H9 (cell line): ENCODE data around the gene ISM2. TPM values are rescaled to one million over a fixed set of nuclear protein-coding genes. Genes with fewer than 3 reads are reported as not detected.
A peak's percentile ranks its signal among the peaks of the same experiment; 100 is the strongest.

ENCODE experiments used
- DNase-seq: peaks from one replicate; pipeline ENCODE4 v3.0.0-alpha.2; 2017
- H2AFZ ChIP-seq: one replicate; pipeline ENCODE4 v1.6.1; 2013; ENCODE audit warnings: mild to moderate bottlenecking, low read length, control low read depth, moderate library complexity
- H2AK5ac ChIP-seq: 2 replicates; pipeline ENCODE4 v1.6.1; 2013; ENCODE audit warnings: low read length, control low read depth, mixed read lengths; ENCODE audit not compliant: insufficient read length
- H2BK120ac ChIP-seq: one replicate; pipeline ENCODE4 v1.6.1; 2013; ENCODE audit warnings: low read depth, mild to moderate bottlenecking, low read length, control low read depth, inconsistent platforms; ENCODE audit not compliant: poor library complexity, severe bottlenecking
- H2BK12ac ChIP-seq: 2 replicates; pipeline ENCODE4 v1.6.1; 2013; ENCODE audit warnings: low read length, control low read depth, mixed read lengths, low read depth; ENCODE audit not compliant: insufficient read length
- H2BK15ac ChIP-seq: 2 replicates; pipeline ENCODE4 v1.6.1; 2013; ENCODE audit warnings: low read depth, low read length, control low read depth
- H2BK20ac ChIP-seq: one replicate; pipeline ENCODE4 v1.6.1; 2013; ENCODE audit warnings: low read depth, mild to moderate bottlenecking, low read length, control low read depth, inconsistent platforms; ENCODE audit not compliant: poor library complexity, severe bottlenecking
- H2BK5ac ChIP-seq: 2 replicates; pipeline ENCODE4 v1.6.1; 2013; ENCODE audit warnings: low read length, control low read depth, mixed read lengths; ENCODE audit not compliant: insufficient read length
- H3K14ac ChIP-seq: 2 replicates; pipeline ENCODE4 v1.6.1; 2013; ENCODE audit warnings: low read length, control low read depth; ENCODE audit not compliant: insufficient read depth
- H3K18ac ChIP-seq: 2 replicates; pipeline ENCODE4 v1.6.1; 2013; ENCODE audit warnings: low read depth, mild to moderate bottlenecking, mixed read lengths, low read length, control low read depth; ENCODE audit not compliant: insufficient read length
- H3K23ac ChIP-seq: 2 replicates; pipeline ENCODE4 v1.6.1; 2013; ENCODE audit warnings: low read length, control low read depth, mixed read lengths, low read depth; ENCODE audit not compliant: insufficient read length
- H3K23me2 ChIP-seq: 2 replicates; pipeline ENCODE4 v1.6.1; 2013; ENCODE audit warnings: low read depth, mild to moderate bottlenecking, mixed read lengths, low read length, control low read depth; ENCODE audit not compliant: insufficient read length, poor library complexity, severe bottlenecking
- H3K27ac ChIP-seq: 2 replicates; pipeline ENCODE4 v1.5.1; 2013; ENCODE audit warnings: low read length, control low read depth, mixed read lengths, low read depth; ENCODE audit not compliant: insufficient read length
- H3K27me3 ChIP-seq: 2 replicates; pipeline ENCODE4 v1.6.1; 2013; ENCODE audit warnings: low read length, control low read depth, inconsistent platforms; ENCODE audit not compliant: insufficient read depth
- H3K4ac ChIP-seq: 2 replicates; pipeline ENCODE4 v1.6.1; 2013; ENCODE audit warnings: low read depth, mild to moderate bottlenecking, control low read depth, inconsistent platforms, low read length, moderate library complexity
- H3K4me1 ChIP-seq: 2 replicates; pipeline ENCODE4 v1.6.1; 2013; ENCODE audit warnings: low read length, control low read depth, inconsistent platforms; ENCODE audit not compliant: insufficient read depth
- H3K4me2 ChIP-seq: 2 replicates; pipeline ENCODE4 v1.6.1; 2013; ENCODE audit warnings: low read length, control low read depth, mixed read lengths; ENCODE audit not compliant: insufficient read length, insufficient read depth
- H3K56ac ChIP-seq: 2 replicates; pipeline ENCODE4 v1.6.1; 2013; ENCODE audit warnings: low read depth, mild to moderate bottlenecking, mixed read lengths, low read length, control low read depth; ENCODE audit not compliant: insufficient read length
- H3K79me1 ChIP-seq: 2 replicates; pipeline ENCODE4 v1.6.1; 2013; ENCODE audit warnings: low read depth, mild to moderate bottlenecking, moderate library complexity, low read length, control low read depth, inconsistent platforms; ENCODE audit not compliant: insufficient read depth, poor library complexity, severe bottlenecking
- H3K79me2 ChIP-seq: 2 replicates; pipeline ENCODE4 v1.6.1; 2013; ENCODE audit warnings: low read length, control low read depth, inconsistent platforms; ENCODE audit not compliant: insufficient read depth
- H3K9ac ChIP-seq: 2 replicates; pipeline ENCODE4 v1.6.1; 2013; ENCODE audit warnings: low read length, control low read depth, mixed read lengths; ENCODE audit not compliant: insufficient read length; ENCODE audit errors: extremely low read depth
- H3K9me3 ChIP-seq: one replicate; pipeline ENCODE4 v1.6.1; 2013; ENCODE audit warnings: low read depth, low read length, inconsistent platforms; ENCODE audit not compliant: control insufficient read depth
- H3T11ph ChIP-seq: one replicate; pipeline ENCODE4 v1.6.1; 2013; ENCODE audit warnings: mild to moderate bottlenecking, low read length, control low read depth, inconsistent platforms
- H4K20me1 ChIP-seq: one replicate; pipeline ENCODE4 v1.6.1; 2013; ENCODE audit not compliant: control insufficient read depth, insufficient read length, insufficient read depth
- H4K5ac ChIP-seq: 2 replicates; pipeline ENCODE4 v1.6.1; 2013; ENCODE audit warnings: low read depth, mild to moderate bottlenecking, mixed read lengths, low read length, control low read depth; ENCODE audit not compliant: insufficient read length
- H4K8ac ChIP-seq: replicated peaks from 2 replicates; pipeline ENCODE4 v1.6.1; 2013; ENCODE audit warnings: low read length, control low read depth, mixed read lengths, low read depth; ENCODE audit not compliant: insufficient read length
- H4K91ac ChIP-seq: 2 replicates; pipeline ENCODE4 v1.6.1; 2013; ENCODE audit warnings: low read depth, mild to moderate bottlenecking, moderate library complexity, mixed read lengths, low read length, control low read depth; ENCODE audit not compliant: insufficient read length
- H3K27ac Mint-ChIP-seq, 3 experiments: 2 replicates in 2 of 3; 3 replicates in 1 of 3; pipeline ENCODE4 v1.8.0; 2020 to 2021; ENCODE audit warnings: mixed read lengths in 3 of 3, mild to moderate bottlenecking in 1 of 3, moderate library complexity in 1 of 3
- H3K27me3 Mint-ChIP-seq: 2 replicates; pipeline ENCODE4 v1.8.0; 2021; ENCODE audit warnings: low read depth, mild to moderate bottlenecking, moderate library complexity, mixed read lengths
- H3K36me3 Mint-ChIP-seq, 3 experiments: 2 replicates in 2 of 3; 3 replicates in 1 of 3; pipeline ENCODE4 v1.8.0; 2020 to 2021; ENCODE audit warnings: low read depth in 3 of 3, mixed read lengths in 3 of 3; ENCODE audit not compliant: insufficient read depth in 1 of 3
- H3K4me1 Mint-ChIP-seq, 2 experiments: 2 replicates each; pipeline ENCODE4 v1.8.0; 2020; ENCODE audit warnings: mixed read lengths in 2 of 2
- H3K4me3 Mint-ChIP-seq, 2 experiments: 2 replicates in 1 of 2; 3 replicates in 1 of 2; pipeline ENCODE4 v1.8.0; 2020 to 2021; ENCODE audit warnings: mild to moderate bottlenecking in 2 of 2, mixed read lengths in 2 of 2, moderate library complexity in 1 of 2
- H3K9me3 Mint-ChIP-seq, 2 experiments: 2 replicates in 1 of 2; 3 replicates in 1 of 2; pipeline ENCODE4 v1.8.0; 2020; ENCODE audit warnings: mild to moderate bottlenecking in 2 of 2, mixed read lengths in 2 of 2, moderate library complexity in 1 of 2
- CTCF ChIP-seq: fragments of 200-600 bp; sonication (generic); conservative IDR thresholded peaks from 3 replicates; pipeline ENCODE4 v1.8.0; 2021; ENCODE audit warnings: antibody characterized with exemption, mild to moderate bottlenecking
- WGBS: extraction: QIAGEN DNeasy Blood & Tissue Kit; methylation state at CpG from one replicate; pipeline ENCODE4 v1.1.7; 2013; ENCODE audit warnings: missing lambda C conversion rate, low lambda C conversion rate, mixed read lengths; ENCODE audit not compliant: insufficient read length; ENCODE audit errors: extremely low coverage; 5-methylcytosine and 5-hydroxymethylcytosine counted together
- long read RNA-seq: library from polyadenylated mRNA; unstranded; transcript quantifications from one replicate; pipeline ENCODE4 v2.0.0, GENCODE V29; 2020
- total RNA-seq: library from RNA; stranded (reverse); gene quantifications from 2 replicates; pipeline ENCODE4 v1.2.1, GENCODE V29; 2021

Gene ISM2
- 0.39 and 0.55 TPM in 2 replicates for total RNA-seq
- long read RNA-seq, partial matches to known transcripts, result 0 of 4 reads
- long read RNA-seq, other reads (novel, unspliced or antisense), result 0 of 4 reads

- peaks cover 6% of the 10 kb centered on the region for H3K23me2 ChIP-seq
- H3K4ac ChIP-seq, result no peak within 1 kb of the TSS
- no peaks in the 10 kb centered on the region for H4K20me1 ChIP-seq
- H3K36me3 Mint-ChIP-seq, result 0 out of 7 replicates have a peak, but pooled peaks cover 0 to 3% (median 3%) of the 10 kb centered on the region in 3 experiments
- no peak within 1 kb of the TSS for H3K27ac Mint-ChIP-seq
- WGBS, result no CpG with 5 or more reads among the region's 104 CpGs
- no peak within 1 kb of the TSS for H2BK5ac ChIP-seq
- H3K27me3 ChIP-seq, result peaks cover 21% of the 10 kb centered on the region
- peak within 1 kb of the TSS; percentile 49 for H3K4me2 ChIP-seq
- TF ChIP-seq CTCF, result no peak
- no peak within 1 kb of the TSS for H3K56ac ChIP-seq
- no peak within 1 kb of the TSS for H4K91ac ChIP-seq
- H3K14ac ChIP-seq, result no peak within 1 kb of the TSS; the same call in 1 of the 2 replicates
- no peak within 1 kb of the TSS for H3K9ac ChIP-seq
- H3K4me1 Mint-ChIP-seq, result peaks cover 3% of the 10 kb centered on the region in 2 experiments; a peak in 3 of 4 replicates
- H3K18ac ChIP-seq, result no peak within 1 kb of the TSS
- H3T11ph ChIP-seq, result no peak within 1 kb of the TSS
- H3K9me3 Mint-ChIP-seq, result peaks cover 0 to 4% of the 10 kb centered on the region in 2 experiments; a peak in 2 of 5 replicates
- no peak within 1 kb of the TSS for H2BK20ac ChIP-seq
- no peak within 1 kb of the TSS for H3K27ac ChIP-seq
- H4K5ac ChIP-seq, result no peak within 1 kb of the TSS
- no peak within 1 kb of the TSS for H2AFZ ChIP-seq
- H3K27me3 Mint-ChIP-seq, result peaks cover 64% of the 10 kb centered on the region
- DNase-seq, result peak; percentile 59
- no peak within 1 kb of the TSS for H2BK120ac ChIP-seq
- H3K23ac ChIP-seq, result no peak within 1 kb of the TSS
- H3K4me3 Mint-ChIP-seq, result peak within 1 kb of the TSS; percentile 57 to 80
- no peak within 1 kb of the TSS for H2BK15ac ChIP-seq
- H3K79me1 ChIP-seq, result no peaks in the 10 kb centered on the region
- H3K9me3 ChIP-seq, result no peaks in the 10 kb centered on the region
- no peak within 1 kb of the TSS for H2AK5ac ChIP-seq
- H2BK12ac ChIP-seq, result no peak within 1 kb of the TSS
- H3K79me2 ChIP-seq, result no peaks in the 10 kb centered on the region
- H3K4me1 ChIP-seq, result no peaks in the 10 kb centered on the region
- H4K8ac ChIP-seq, result no peak within 1 kb of the TSS
Measured at GRCh38 chr14:77498120-77498979, at the start of gene ISM2. Gene ISM2, minus strand, starts transcription at chr14:77498816. Its CDS starts 23 bp downstream, at chr14:77498793.
